HepG2 (cell line): ENCODE measurements around the gene PPP1R13B. TPM values are rescaled to one million over a fixed set of nuclear protein-coding genes. Genes with fewer than 3 reads are reported as not detected.

Source experiments
- ARID5B ChIP-seq: IDR thresholded peaks from 2 replicates; pipeline ENCODE4 v1.4.0; 2020; ENCODE audit warnings: mild to moderate bottlenecking, missing genetic modification reagents
- BRF2 ChIP-seq: sonication (generic); formaldehyde crosslinking; IDR thresholded peaks from 2 replicates; pipeline ENCODE4 v1.8.1; 2022; ENCODE audit warnings: mild to moderate bottlenecking, missing genetic modification reagents
- FOXK1 ChIP-seq: sonication (generic); formaldehyde crosslinking; IDR thresholded peaks from 2 replicates; pipeline ENCODE4 v1.4.0; 2020; ENCODE audit warnings: low read depth, missing genetic modification reagents, borderline replicate concordance
- GABPA ChIP-seq, 2 experiments: IDR thresholded peaks; 2 replicates each; pipeline ENCODE4 v1.6.1; 2011 to 2016; ENCODE audit warnings: low read depth in 2 of 2, low read length in 1 of 2, missing biosample characterization in 1 of 2, missing genetic modification characterization in 1 of 2
- GZF1 ChIP-seq: sonication (generic); formaldehyde crosslinking; IDR thresholded peaks from 2 replicates; pipeline ENCODE4 v1.5.1; 2020; ENCODE audit warnings: mild to moderate bottlenecking, missing genetic modification reagents
- MTF1 ChIP-seq: sonication (generic); formaldehyde crosslinking; IDR thresholded peaks from 2 replicates; pipeline ENCODE4 v1.5.0; 2020; ENCODE audit warnings: missing genetic modification reagents
- NFE2 ChIP-seq: sonication (generic); formaldehyde crosslinking; IDR thresholded peaks from 2 replicates; pipeline ENCODE4 v1.4.0; 2020; ENCODE audit warnings: missing genetic modification reagents
- PCBP2 ChIP-seq: fragments of 200-400 bp; formaldehyde crosslinking; optimal IDR thresholded peaks from 2 replicates; pipeline ENCODE3; 2018; ENCODE audit warnings: low read length, low read depth; ENCODE audit not compliant: poor library complexity, severe bottlenecking
- PRMT3 ChIP-seq: sonication (generic); formaldehyde crosslinking; IDR thresholded peaks from 2 replicates; pipeline ENCODE4 v1.8.1; 2022; ENCODE audit warnings: low read depth, mild to moderate bottlenecking, moderate library complexity, missing genetic modification reagents, borderline replicate concordance
- ZBTB7A ChIP-seq: sonication (generic); formaldehyde crosslinking; IDR thresholded peaks from 2 replicates; pipeline ENCODE4 v1.8.0; 2022; ENCODE audit warnings: mild to moderate bottlenecking, missing genetic modification reagents
- ZFP41 ChIP-seq: sonication (generic); formaldehyde crosslinking; IDR thresholded peaks from 2 replicates; pipeline ENCODE4 v1.4.0; 2020; ENCODE audit warnings: mild to moderate bottlenecking, missing genetic modification reagents, borderline replicate concordance
- ZNF101 ChIP-seq: sonication (generic); formaldehyde crosslinking; IDR thresholded peaks from 2 replicates; pipeline ENCODE4 v1.4.0; 2020; ENCODE audit warnings: mild to moderate bottlenecking, low read depth, missing genetic modification reagents, borderline replicate concordance
- ZNF281 ChIP-seq: sonication (generic); formaldehyde crosslinking; IDR thresholded peaks from 2 replicates; pipeline ENCODE4 v1.4.0; 2020; ENCODE audit warnings: missing genetic modification reagents, borderline replicate concordance
- ZNF317 ChIP-seq: sonication (generic); formaldehyde crosslinking; IDR thresholded peaks from 2 replicates; pipeline ENCODE4 v1.5.0; 2020; ENCODE audit warnings: mild to moderate bottlenecking, missing genetic modification reagents
- ZNF720 ChIP-seq: sonication (generic); formaldehyde crosslinking; IDR thresholded peaks from 2 replicates; pipeline ENCODE4 v1.4.0; 2020; ENCODE audit warnings: missing genetic modification reagents
- ZNF792 ChIP-seq: IDR thresholded peaks from 2 replicates; pipeline ENCODE4 v1.6.1; 2016
- ZNF841 ChIP-seq: sonication (generic); formaldehyde crosslinking; IDR thresholded peaks from 2 replicates; pipeline ENCODE4 v1.8.1; 2023; ENCODE audit warnings: missing genetic modification reagents, borderline replicate concordance
- polyA plus RNA-seq, 8 experiments: library from polyadenylated mRNA; depleted of rRNA in 3 of 8; stranded (reverse) in 7 of 8; unstranded in 1 of 8; fragments of >200 nt; fragmentation: Illumina TruSeq in 4 of 8; extraction: Trizol in 4 of 8; gene quantifications; 2 replicates each; pipeline versions ENCODE4 v1.2.1 to v1.2.3, GENCODE V29; 2011 to 2016; ENCODE audit warnings: low read depth in 4 of 8, missing spikeins in 1 of 8, mixed read lengths in 1 of 8; ENCODE audit not compliant: insufficient read depth in 1 of 8
- total RNA-seq, 5 experiments: library from RNA; depleted of rRNA; stranded (reverse); fragments of >200 nt; fragmentation: Illumina TruSeq; extraction: Trizol; gene quantifications; 2 replicates each; pipeline ENCODE4 v1.2.3, GENCODE V29; 2016; ENCODE audit warnings: low read depth in 1 of 5

The PPP1R13B gene
- total and polyA plus RNA-seq, 2 of the 13 experiments (the other 11 are each of a cell fraction or from before 2014, with no cell fraction given) = 4.6 to 9.4 TPM

- TF ChIP-seq ZNF281 (CRISPR knock-in tag) = no peak
- no peak for TF ChIP-seq PRMT3
- TF ChIP-seq ZNF792 (CRISPR knock-in tag) = peak; percentile 59; the same call in 1 of the 2 replicates
- no peak for TF ChIP-seq ZFP41 (CRISPR knock-in tag)
- no peak for TF ChIP-seq ZNF841 (CRISPR knock-in tag)
- TF ChIP-seq ZNF101 = no peak
- TF ChIP-seq MTF1 (CRISPR knock-in tag) = no peak
- no peak for TF ChIP-seq ZBTB7A (CRISPR knock-in tag)
- TF ChIP-seq PCBP2 = no peak
- TF ChIP-seq GABPA (IDR thresholded peaks at IDR 0.05; ENCODE audit: low read depth, low read length) = no peak
- TF ChIP-seq GABPA (CRISPR knock-in tag; IDR thresholded peaks at IDR 0.05; ENCODE audit: low read depth) = peak; percentile 50; the same call in 1 of the 2 replicates
- peak; percentile 14; the same call in 1 of the 2 replicates for TF ChIP-seq ARID5B
- TF ChIP-seq ZNF317 = no peak
- TF ChIP-seq BRF2 = no peak
- no peak for TF ChIP-seq ZNF720 (CRISPR knock-in tag)
- TF ChIP-seq FOXK1 (CRISPR knock-in tag) = no peak
- TF ChIP-seq GZF1 = no peak
- no peak for TF ChIP-seq NFE2
These were observed 44.9 kb upstream of the PPP1R13B start (continued) for GRCh38 chr14:103892247-103892646.
